Neural progenitor cell (in vitro differentiated cells): ENCODE results near the gene AUTS2. TPM values are rescaled to one million over a fixed set of nuclear protein-coding genes. Genes with fewer than 3 reads are reported as not detected.

Experiments used
- DNase-seq: peaks from one replicate; pipeline ENCODE4 v3.0.0-alpha.2; 2016; ENCODE audit warnings: low spot score
- H2AFZ ChIP-seq: fragments of 200-600 bp; sonication (generic); replicated peaks from 2 replicates; pipeline ENCODE4 v1.6.1; 2016; ENCODE audit warnings: antibody characterized with exemption
- H3F3A ChIP-seq: fragments of 200-600 bp; sonication (generic); 2 replicates; pipeline ENCODE4 v1.6.1; 2016; ENCODE audit warnings: antibody characterized with exemption, low read depth
- H3K27ac ChIP-seq: fragments of 200-600 bp; sonication (generic); 2 replicates; pipeline ENCODE4 v1.5.1; 2016; ENCODE audit warnings: mild to moderate bottlenecking
- H3K27me3 ChIP-seq: fragments of 200-600 bp; sonication (generic); 2 replicates; pipeline ENCODE4 v1.6.1; 2016; ENCODE audit warnings: mild to moderate bottlenecking, moderate library complexity
- H3K36me3 ChIP-seq: fragments of 200-600 bp; sonication (generic); 2 replicates; pipeline ENCODE4 v1.5.1; 2016
- H3K4me1 ChIP-seq: fragments of 200-600 bp; sonication (generic); 2 replicates; pipeline ENCODE4 v1.6.1; 2016; ENCODE audit warnings: mixed run types
- H3K4me2 ChIP-seq: fragments of 200-600 bp; sonication (generic); 2 replicates; pipeline ENCODE4 v1.6.1; 2016
- H3K4me3 ChIP-seq: fragments of 200-600 bp; sonication (generic); 2 replicates; pipeline ENCODE4 v1.5.1; 2016
- H3K79me2 ChIP-seq: fragments of 200-600 bp; sonication (generic); 2 replicates; pipeline ENCODE4 v1.6.1; 2016; ENCODE audit warnings: low read depth
- H3K9ac ChIP-seq: fragments of 200-600 bp; sonication (generic); 2 replicates; pipeline ENCODE4 v1.6.1; 2016
- H3K9me3 ChIP-seq: fragments of 200-600 bp; sonication (generic); 2 replicates; pipeline ENCODE4 v1.5.1; 2016; ENCODE audit warnings: low read depth
- H4K20me1 ChIP-seq: fragments of 200-600 bp; sonication (generic); 2 replicates; pipeline ENCODE4 v1.6.1; 2016; ENCODE audit warnings: low read depth
- H3K27ac Mint-ChIP-seq: 3 replicates; pipeline ENCODE4 v1.8.0; 2021; ENCODE audit warnings: mixed read lengths
- H3K27me3 Mint-ChIP-seq: 2 replicates; pipeline ENCODE4 v1.8.0; 2022; ENCODE audit warnings: low read depth, mild to moderate bottlenecking, inconsistent platforms, moderate library complexity, mixed read lengths; ENCODE audit not compliant: insufficient read depth
- H3K36me3 Mint-ChIP-seq: 3 replicates; pipeline ENCODE4 v1.8.0; 2021; ENCODE audit warnings: mixed read lengths
- H3K4me1 Mint-ChIP-seq: 3 replicates; pipeline ENCODE4 v1.8.0; 2021; ENCODE audit warnings: mixed read lengths
- H3K4me3 Mint-ChIP-seq: 3 replicates; pipeline ENCODE4 v1.8.0; 2021; ENCODE audit warnings: mild to moderate bottlenecking, moderate library complexity, mixed read lengths
- H3K9me3 Mint-ChIP-seq: 3 replicates; pipeline ENCODE4 v1.8.0; 2020; ENCODE audit warnings: mixed read lengths
- EZH2 ChIP-seq: fragments of 200-600 bp; sonication (generic); IDR thresholded peaks from 2 replicates; pipeline ENCODE4 v1.6.1; 2017; ENCODE audit warnings: antibody characterized with exemption, mild to moderate bottlenecking, moderate library complexity
- EZH2phosphoT487 ChIP-seq: fragments of 200-600 bp; sonication (generic); IDR thresholded peaks from 2 replicates; pipeline ENCODE4 v1.6.1; 2017; ENCODE audit warnings: antibody characterized with exemption
- total RNA-seq: library from RNA; depleted of rRNA; stranded (reverse); fragments of >200 nt; gene quantifications from 2 replicates; pipeline ENCODE4 v1.2.3, GENCODE V29; 2015; ENCODE audit warnings: low replicate concordance
- TF ChIP-seq, protein P1 (sequence below): fragments of 200-600 bp; sonication (generic); IDR thresholded peaks from 2 replicates; pipeline ENCODE4 v1.5.1; 2017; ENCODE audit warnings: antibody characterized with exemption, mild to moderate bottlenecking

The AUTS2 gene
- total RNA-seq, 1 donor from 2014 or later = 50.0 TPM

DNA sequence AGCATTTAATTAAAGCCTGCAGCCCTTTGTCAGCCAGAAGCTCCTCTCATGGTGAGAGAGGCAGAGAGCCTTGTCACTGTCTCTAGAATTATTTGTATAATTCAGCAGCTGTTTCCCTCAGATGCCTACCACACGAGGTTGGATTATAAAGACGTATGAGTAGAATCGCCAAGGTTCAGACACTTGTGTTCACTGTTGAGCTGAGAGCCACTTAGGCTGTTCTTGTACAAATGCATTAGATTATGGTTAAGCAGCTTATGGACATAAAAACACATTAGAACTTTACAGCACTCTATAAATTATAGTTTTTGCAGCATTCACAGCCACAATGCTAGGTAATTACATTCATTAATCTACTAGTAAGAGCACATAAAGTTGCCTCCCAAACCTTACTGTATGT lies 282.6 kb downstream of the AUTS2 start:
- DNase-seq = no peak

DNA sequence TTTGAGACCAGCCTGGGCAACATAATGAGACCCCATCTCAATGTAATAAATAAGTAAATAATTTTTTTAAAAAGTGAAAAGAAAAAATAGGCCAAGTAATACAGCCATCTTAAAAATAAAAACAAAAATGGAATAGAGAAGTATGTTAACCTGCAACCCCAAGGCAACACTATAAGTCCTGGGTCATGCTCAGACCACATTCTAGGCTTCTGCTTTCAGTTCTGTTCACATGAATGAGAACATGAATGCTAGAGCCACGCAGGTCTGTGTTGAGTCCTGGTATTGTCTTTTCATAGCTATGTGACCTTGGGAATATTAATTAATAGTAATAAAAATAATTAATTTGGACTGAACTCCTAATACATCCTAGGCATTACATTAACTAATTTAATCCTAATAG lies 284.0 kb downstream of the AUTS2 start:
- Mint-ChIP-seq H3K27me3 (no peaks in the 10 kb centered on the region), H3K27ac (no peak overlapping the region), H3K36me3 (peaks cover 2% of the 10 kb centered on the region), H3K4me3 (no peak overlapping the region), H3K4me1 (peaks cover 52% of the 10 kb centered on the region), H3K9me3 (no peaks in the 10 kb centered on the region)
- H4K20me1 ChIP-seq = peaks cover 5% of the 10 kb centered on the region
- H3F3A ChIP-seq = no peaks in the 10 kb centered on the region
- no peaks in the 10 kb centered on the region for H3K36me3 ChIP-seq
- no peak for DNase-seq
- H3K4me1 ChIP-seq = peaks cover 12% of the 10 kb centered on the region
- TF ChIP-seq, protein P1, sequence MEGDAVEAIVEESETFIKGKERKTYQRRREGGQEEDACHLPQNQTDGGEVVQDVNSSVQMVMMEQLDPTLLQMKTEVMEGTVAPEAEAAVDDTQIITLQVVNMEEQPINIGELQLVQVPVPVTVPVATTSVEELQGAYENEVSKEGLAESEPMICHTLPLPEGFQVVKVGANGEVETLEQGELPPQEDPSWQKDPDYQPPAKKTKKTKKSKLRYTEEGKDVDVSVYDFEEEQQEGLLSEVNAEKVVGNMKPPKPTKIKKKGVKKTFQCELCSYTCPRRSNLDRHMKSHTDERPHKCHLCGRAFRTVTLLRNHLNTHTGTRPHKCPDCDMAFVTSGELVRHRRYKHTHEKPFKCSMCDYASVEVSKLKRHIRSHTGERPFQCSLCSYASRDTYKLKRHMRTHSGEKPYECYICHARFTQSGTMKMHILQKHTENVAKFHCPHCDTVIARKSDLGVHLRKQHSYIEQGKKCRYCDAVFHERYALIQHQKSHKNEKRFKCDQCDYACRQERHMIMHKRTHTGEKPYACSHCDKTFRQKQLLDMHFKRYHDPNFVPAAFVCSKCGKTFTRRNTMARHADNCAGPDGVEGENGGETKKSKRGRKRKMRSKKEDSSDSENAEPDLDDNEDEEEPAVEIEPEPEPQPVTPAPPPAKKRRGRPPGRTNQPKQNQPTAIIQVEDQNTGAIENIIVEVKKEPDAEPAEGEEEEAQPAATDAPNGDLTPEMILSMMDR = no peak
- TF ChIP-seq EZH2phosphoT487 (no peak), EZH2 (no peak)
- no peaks in the 10 kb centered on the region for H3K79me2 ChIP-seq
- no peaks in the 10 kb centered on the region for H3K9me3 ChIP-seq
- H3K4me3 ChIP-seq = no peak overlapping the region
- H3K4me2 ChIP-seq = no peak overlapping the region
- no peaks in the 10 kb centered on the region for H3K27me3 ChIP-seq
- H2AFZ ChIP-seq = no peak overlapping the region
- no peak overlapping the region for H3K27ac ChIP-seq
- no peak overlapping the region for H3K9ac ChIP-seq

More for the DNA sequence above, 282.6 kb downstream of the AUTS2 start:
- H3K36me3 Mint-ChIP-seq = peaks cover 2% of the 10 kb centered on the region
- Histone ChIP-seq H3K9me3 (no peaks in the 10 kb centered on the region), H3K36me3 (no peaks in the 10 kb centered on the region), H3K27me3 (no peaks in the 10 kb centered on the region), H3K27ac (no peak overlapping the region), H3K4me2 (no peak overlapping the region), H3K9ac (no peak overlapping the region), H3K79me2 (no peaks in the 10 kb centered on the region), H4K20me1 (peaks cover 5% of the 10 kb centered on the region), H3K4me3 (no peak overlapping the region), H2AFZ (no peak overlapping the region), H3K4me1 (peaks cover 12% of the 10 kb centered on the region), H3F3A (no peaks in the 10 kb centered on the region)
- no peaks in the 10 kb centered on the region for H3K27me3 Mint-ChIP-seq
- no peaks in the 10 kb centered on the region for H3K9me3 Mint-ChIP-seq
- no peak overlapping the region for H3K27ac Mint-ChIP-seq
- H3K4me3 Mint-ChIP-seq = no peak overlapping the region
- H3K4me1 Mint-ChIP-seq = peaks cover 48% of the 10 kb centered on the region
- TF ChIP-seq, protein P1 = no peak
- TF ChIP-seq EZH2 = no peak
- TF ChIP-seq EZH2phosphoT487 = no peak

DNA sequence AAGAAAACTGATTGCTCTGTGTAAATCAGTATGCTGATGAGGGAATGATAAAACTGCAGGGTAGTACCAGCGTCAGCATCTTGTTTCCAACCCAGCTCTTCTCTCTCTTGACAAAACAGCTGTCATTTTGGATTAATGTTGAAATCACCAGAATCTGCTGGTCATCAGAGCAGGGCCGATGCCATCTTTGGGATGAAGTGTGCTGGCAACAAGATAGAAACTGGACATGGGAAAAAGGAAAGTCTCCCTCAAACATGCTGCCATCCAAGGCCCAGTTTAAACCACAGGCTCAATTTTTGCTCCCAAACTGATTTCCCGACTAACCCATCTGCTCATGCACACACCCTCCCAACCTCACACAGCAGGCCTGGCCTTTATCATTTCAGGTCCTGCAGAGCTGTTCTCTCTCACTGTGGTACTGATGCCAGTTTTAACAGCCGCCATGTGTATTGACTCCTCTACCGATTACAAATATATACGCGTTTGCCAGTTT lies 285.2 kb downstream of the AUTS2 start:
- Histone ChIP-seq H3K4me2 (no peak overlapping the region), H2AFZ (no peak overlapping the region), H3F3A (no peaks in the 10 kb centered on the region), H3K79me2 (no peaks in the 10 kb centered on the region), H3K4me3 (no peak overlapping the region), H3K4me1 (peaks cover 12% of the 10 kb centered on the region), H3K27me3 (no peaks in the 10 kb centered on the region), H3K27ac (no peak overlapping the region), H3K36me3 (no peaks in the 10 kb centered on the region), H3K9me3 (no peaks in the 10 kb centered on the region), H3K9ac (no peak overlapping the region), H4K20me1 (no peaks in the 10 kb centered on the region)
- TF ChIP-seq, protein P1 = no peak
- TF ChIP-seq EZH2phosphoT487 = no peak
- no peak for TF ChIP-seq EZH2
- H3K36me3 Mint-ChIP-seq = peaks cover 2% of the 10 kb centered on the region
- peaks cover under 1% of the 10 kb centered on the region for H3K27me3 Mint-ChIP-seq
- no peak for DNase-seq
- no peak overlapping the region for H3K27ac Mint-ChIP-seq
- peaks cover 2% of the 10 kb centered on the region for H3K9me3 Mint-ChIP-seq
- H3K4me3 Mint-ChIP-seq = no peak overlapping the region
- H3K4me1 Mint-ChIP-seq = peaks cover 50% of the 10 kb centered on the region
